Thoracic aorta endothelial cell (primary cell): ENCODE measurements around the gene HINT2. TPM values are rescaled to one million over a fixed set of nuclear protein-coding genes. Genes with fewer than 3 reads are reported as not detected.

Experiments
- small RNA-seq: library from RNA; depleted of rRNA; stranded (forward); fragments of <200 nt; gene quantifications from one replicate; pipeline ENCODE3, GENCODE V24; 2012
- total RNA-seq: library from RNA; depleted of rRNA; stranded (reverse); fragments of >200 nt; gene quantifications from 2 replicates; pipeline ENCODE4 v1.2.3, GENCODE V29; 2012

HINT2 gene
- total RNA-seq = 13.9 and 15.2 TPM in 2 replicates

DNA sequence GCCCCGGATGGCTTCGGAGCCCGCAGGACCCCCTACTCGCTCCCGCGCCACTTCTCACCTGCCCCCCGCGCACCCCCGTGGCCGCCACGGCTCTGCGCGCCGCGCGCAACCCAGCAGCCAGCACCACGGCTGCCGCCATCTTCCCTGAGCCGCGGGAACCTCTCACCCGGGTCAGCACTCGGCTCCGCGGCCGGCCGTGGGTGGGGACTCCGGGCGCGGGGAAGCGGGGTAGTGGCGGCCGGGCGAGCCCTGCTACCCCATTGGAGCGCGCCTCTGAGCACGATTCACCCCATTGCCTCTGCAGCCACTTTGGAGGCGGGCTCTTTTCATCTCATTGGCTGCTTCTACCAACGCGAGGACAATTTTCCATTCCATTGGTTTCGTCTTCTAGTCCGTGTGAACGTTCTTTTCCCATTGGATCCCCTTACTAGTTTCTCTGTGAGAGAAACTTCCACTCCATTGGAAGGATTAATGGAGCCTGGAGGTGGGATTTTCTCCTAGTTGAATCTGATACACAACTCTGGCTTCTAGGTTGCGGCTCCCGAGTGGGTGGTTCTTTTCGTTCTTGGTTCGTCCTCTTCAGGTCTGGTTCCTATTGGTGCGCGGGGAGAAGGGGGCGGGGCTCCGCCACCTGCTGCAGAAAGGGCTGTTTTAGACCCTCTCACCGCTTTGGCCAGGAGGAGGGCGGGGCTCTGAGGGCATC is at the start of gene HINT2:
TSS of gene HINT2 (minus strand) at position 202 of the 703 bp plus-strand sequence. CDS start at position 139, 63 bp downstream.

DNA sequence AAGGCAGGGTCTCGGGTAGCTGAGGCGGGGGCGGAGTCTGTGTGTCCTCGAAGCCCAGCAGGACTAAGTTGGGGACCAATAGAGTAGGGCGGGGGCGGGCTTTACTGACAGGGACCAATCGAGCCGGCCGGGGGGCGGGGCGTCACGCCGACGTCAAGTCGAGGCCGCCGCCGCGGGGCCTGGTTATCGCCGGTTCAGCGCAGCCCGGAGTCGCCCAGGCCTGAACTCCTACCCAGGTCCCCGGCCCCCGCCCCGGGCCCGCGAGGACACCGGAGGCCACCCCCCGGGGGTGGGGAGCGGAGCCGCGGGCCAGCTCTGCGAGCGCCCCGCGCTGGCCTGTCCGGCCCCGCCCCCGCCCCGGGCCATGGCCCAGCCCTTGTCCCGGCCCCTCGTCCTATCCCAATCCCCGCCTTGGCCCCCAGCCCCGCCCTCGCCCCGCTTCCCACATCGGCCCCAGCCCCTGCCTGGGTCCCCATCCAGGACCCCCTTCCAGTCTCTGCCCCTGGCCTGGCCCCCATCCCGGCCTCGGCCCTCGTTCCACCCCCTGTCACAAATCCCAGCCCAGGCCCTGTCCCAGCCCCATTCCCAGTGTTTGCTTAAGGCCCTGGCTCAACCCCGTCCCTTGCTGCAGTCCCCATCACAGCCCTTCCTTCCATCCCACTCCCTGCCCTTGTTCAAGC is 14.4 kb upstream of the HINT2 start, which contains the start of gene TMEM8B:
TSS of gene TMEM8B (plus strand) at position 145 of the 680 bp plus-strand sequence. CDS start at position 365, 220 bp downstream.

DNA sequence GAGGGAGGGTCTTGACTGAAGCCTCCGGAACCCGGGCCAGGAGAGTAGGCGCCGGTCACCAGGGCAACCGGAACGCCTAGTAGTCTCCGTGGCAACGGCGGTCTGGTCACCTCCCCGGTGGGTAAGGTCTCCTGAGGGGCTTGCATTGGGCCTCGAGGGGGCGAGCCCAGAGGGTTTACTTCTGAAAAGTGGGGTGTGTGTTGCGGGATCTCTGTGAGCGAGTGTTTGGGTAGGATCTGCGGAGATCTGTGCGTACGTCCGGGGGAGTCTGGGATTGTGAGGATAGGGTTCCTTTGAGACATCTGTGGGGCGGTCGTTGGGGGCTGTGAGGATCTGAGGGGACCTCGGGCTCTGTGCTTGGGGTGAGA is 13.9 kb upstream of the HINT2 start, which contains the start of gene FAM221B:
TSS of gene FAM221B (minus strand) at position 17 of the 368 bp plus-strand sequence. CDS start 2,571 bp downstream, outside the sequence.

DNA sequence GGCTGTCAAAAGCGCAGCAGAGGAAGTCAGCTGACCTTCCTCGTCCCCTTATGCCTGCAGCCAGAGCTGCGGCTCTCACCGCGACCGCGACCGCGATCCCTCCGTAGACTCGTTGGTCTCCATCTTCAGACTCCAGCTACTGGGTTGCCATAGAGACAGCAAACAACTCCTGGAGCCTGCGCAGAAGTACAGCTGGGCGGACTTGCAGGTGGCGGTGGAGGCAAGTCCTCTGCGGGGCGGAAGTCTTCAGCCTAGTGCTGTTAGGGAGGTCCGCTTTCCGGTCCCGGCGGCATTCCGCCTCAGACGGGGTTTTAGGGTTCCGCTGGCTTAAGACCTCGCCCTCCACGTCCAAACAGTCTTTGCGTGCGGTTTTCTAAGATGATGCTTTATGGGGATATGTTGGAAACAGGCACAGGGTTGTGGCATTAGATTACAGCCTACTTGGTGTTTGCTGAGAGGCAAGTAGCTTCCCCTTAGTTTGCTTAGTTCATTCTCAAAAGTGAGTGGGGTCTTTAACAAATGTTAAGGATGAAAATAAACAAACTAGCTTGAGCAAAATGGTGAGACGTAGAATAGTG is 2.7 kb downstream of the HINT2 start, which contains the start of gene SPAG8:
TSS of gene SPAG8 (minus strand) at position 238 of the 578 bp plus-strand sequence. CDS start at position 123, 115 bp downstream.

DNA sequence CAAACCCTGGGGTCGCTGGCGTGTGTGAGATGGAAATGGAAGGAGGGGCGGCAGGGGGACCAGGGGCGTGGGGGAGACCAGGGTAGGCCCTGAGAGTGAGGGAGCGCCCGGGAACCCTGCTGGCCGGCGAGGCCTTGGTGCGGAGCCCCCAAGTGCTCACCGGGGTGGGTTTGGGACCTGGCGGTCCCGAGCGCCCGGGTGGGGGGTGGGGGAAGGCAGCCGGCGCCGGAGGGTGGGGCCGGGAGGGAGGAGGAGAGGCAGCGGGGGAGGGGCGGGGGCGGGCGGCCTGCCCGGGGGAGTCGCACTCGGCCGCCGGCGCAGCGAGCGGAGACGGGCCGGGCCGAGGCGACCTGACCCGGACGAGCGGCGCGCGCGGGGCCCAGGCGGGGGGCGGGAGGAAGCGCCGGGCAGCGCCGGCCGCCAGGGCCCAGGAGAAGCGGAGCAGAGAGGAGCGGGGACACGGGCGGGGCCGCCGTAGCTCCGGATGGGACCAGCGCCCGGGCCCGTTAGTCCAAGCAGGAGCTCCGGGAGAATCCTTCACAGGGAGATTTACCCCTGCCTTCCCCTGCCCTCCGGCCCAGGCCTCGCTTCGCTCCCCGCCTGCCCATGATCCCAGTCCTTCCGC is 23.4 kb downstream of the HINT2 start, which contains the start of gene NPR2:
TSS of gene NPR2 (plus strand) at position 295 of the 625 bp plus-strand sequence. CDS start 818 bp downstream, outside the sequence.

Small RNAs within 50 kb of the gene (small RNA-seq; reads per million reads assigned to genes)
- gene HINT2 = not detected

Other genes with a start within 250 kb of the HINT2 start
- gene TESK1, start 209.8 kb downstream of the HINT2 start, total RNA-seq = 6.4 and 9.0 TPM in 2 replicates
- gene CD72, start 196.6 kb downstream of the HINT2 start, total RNA-seq = not detected in 2 replicates
- gene SIT1, start 164.1 kb downstream of the HINT2 start, total RNA-seq = not detected in 2 replicates
- 17,175 and 23,866 TPM in 2 replicates for gene RMRP, start 157.0 kb downstream of the HINT2 start, total RNA-seq
- 6.7 and 7.0 TPM in 2 replicates for gene CCDC107, start 156.8 kb downstream of the HINT2 start, total RNA-seq
- 1.5 and 4.2 TPM in 2 replicates for gene ARHGEF39, start 149.8 kb downstream of the HINT2 start, total RNA-seq
- gene CA9, start 141.1 kb downstream of the HINT2 start, total RNA-seq = 0.14 TPM in 1 of 2 replicates, not detected in the other
- 122 and 178 TPM in 2 replicates for gene TPM2, start 125.1 kb downstream of the HINT2 start, total RNA-seq
- 359 and 362 TPM in 2 replicates for gene TLN1, start 82.8 kb downstream of the HINT2 start, total RNA-seq
- 40.8 and 60.0 TPM in 2 replicates for gene CREB3, start 82.4 kb downstream of the HINT2 start, total RNA-seq
- gene GBA2, start 65.8 kb downstream of the HINT2 start, total RNA-seq = 107 and 117 TPM in 2 replicates
- gene RGP1, start 65.8 kb downstream of the HINT2 start, total RNA-seq = 14.2 and 18.5 TPM in 2 replicates
- gene MSMP, start 60.8 kb downstream of the HINT2 start, total RNA-seq = 6.0 and 10.2 TPM in 2 replicates
- 13.7 and 17.1 TPM in 2 replicates for gene NPR2, start 23.5 kb downstream of the HINT2 start, total RNA-seq
- gene SPAG8, start 2.8 kb downstream of the HINT2 start, total RNA-seq = 0.13 and 0.22 TPM in 2 replicates
- gene FAM221B, start 13.7 kb upstream of the HINT2 start, total RNA-seq = not detected in 2 replicates
- gene TMEM8B, start 14.2 kb upstream of the HINT2 start, total RNA-seq = 0.53 and 0.65 TPM in 2 replicates
- gene OR13J1, start 55.4 kb upstream of the HINT2 start, total RNA-seq = not detected in 2 replicates
- gene HRCT1, start 91.2 kb upstream of the HINT2 start, total RNA-seq = 2.0 and 2.7 TPM in 2 replicates
- 10.6 and 17.7 TPM in 2 replicates for gene SPAAR, start 94.4 kb upstream of the HINT2 start, total RNA-seq
- not detected in 2 replicates for gene OR2S2, start 143.1 kb upstream of the HINT2 start, total RNA-seq
- 22.1 and 22.6 TPM in 2 replicates for gene RECK, start 221.9 kb upstream of the HINT2 start, total RNA-seq